Mucosa of descending colon (tissue), 3 donors: ENCODE data around the gene TMEM117. TPM values are rescaled to one million over a fixed set of nuclear protein-coding genes. Genes with fewer than 3 reads are reported as not detected.

Source experiments
- ATAC-seq: fragments of 200-7000 bp; cut with Tn5 transposase; one replicate; pipeline ENCODE4 v1.9.1; 2020; ENCODE audit warnings: mild to moderate bottlenecking, moderate library complexity
- DNase-seq, 3 donors: peaks; one replicate each; pipeline ENCODE4 v3.0.0-alpha.2; 2020
- H3K36me3 ChIP-seq: fragments of 200-600 bp; one replicate; pipeline ENCODE4 v1.8.0; 2021; ENCODE audit warnings: low read depth, mild to moderate bottlenecking
- H3K4me1 ChIP-seq: fragments of 200-600 bp; one replicate; pipeline ENCODE4 v1.8.0; 2021; ENCODE audit warnings: low read depth, mild to moderate bottlenecking
- H3K4me3 ChIP-seq: fragments of 200-600 bp; one replicate; pipeline ENCODE4 v1.8.0; 2021; ENCODE audit warnings: mild to moderate bottlenecking
- H3K9me3 ChIP-seq: fragments of 200-600 bp; one replicate; pipeline ENCODE4 v1.8.0; 2021; ENCODE audit warnings: mild to moderate bottlenecking
- CTCF ChIP-seq: fragments of 200-600 bp; IDR thresholded peaks from one replicate; pipeline ENCODE4 v1.8.0; 2022; ENCODE audit warnings: antibody characterized with exemption, mild to moderate bottlenecking
- intact Hi-C, 2 donors: fragments of 100-400 bp; cut with DNase I in 1 of 2; cut with micrococcal nuclease in 1 of 2; formaldehyde crosslinking; loops; one replicate each; pipeline versions ENCODE4 v1.11.0 to v1.11.1; 2022; cut with DNase I, micrococcal nuclease
- total RNA-seq, 3 donors: library from RNA; stranded (reverse); fragmentation: NEBNext Ultra II Directional in 2 of 3; extraction: Animal tissue kit (Norgen Biotek cat#: 25700) in 2 of 3; gene quantifications; one replicate each; pipeline versions ENCODE4 v1.2.1 to v1.2.4, GENCODE V29; 2021 to 2023
- donor health status: DM: no; HTN: no; CAD: no; lungs with moderate emphysema.
- donor health status: DM: no; HTN: no; CAD: no.
- donor health status: DM: no; HTN: yes; CAD: no.

TMEM117 gene
- total RNA-seq, 3 donors from 2014 or later: 10.1 to 15.2 (median 12.3) TPM

- ATAC-seq: no peak
- no peaks in the 10 kb centered on the region for H3K4me1 ChIP-seq
- no peak for DNase-seq
- H3K9me3 ChIP-seq: no peaks in the 10 kb centered on the region
- intact Hi-C loops: no loop called here
- TF ChIP-seq CTCF: no peak
- H3K36me3 ChIP-seq: no peaks in the 10 kb centered on the region
- H3K4me3 ChIP-seq: no peak overlapping the region
These were observed 498.5 kb downstream of the TMEM117 start for GRCh38 chr12:44334347-44334746.

GRCh38 chr12:44335030-44335429, 499.1 kb downstream of the TMEM117 start:
- Histone ChIP-seq H3K4me3 (no peak overlapping the region), H3K4me1 (no peaks in the 10 kb centered on the region), H3K36me3 (no peaks in the 10 kb centered on the region), H3K9me3 (no peaks in the 10 kb centered on the region)
- intact Hi-C loops: no loop called here
- ATAC-seq (no peak), DNase-seq (no peak)
- no peak for TF ChIP-seq CTCF

- intact Hi-C loops: no loop called here
- Histone ChIP-seq H3K4me1 (no peaks in the 10 kb centered on the region), H3K36me3 (no peaks in the 10 kb centered on the region), H3K9me3 (no peaks in the 10 kb centered on the region), H3K4me3 (no peak overlapping the region)
- no peak for DNase-seq
- TF ChIP-seq CTCF: no peak
- no peak for ATAC-seq
These were observed 500.7 kb downstream of the TMEM117 start for GRCh38 chr12:44336577-44336976.

GRCh38 chr12:44342371-44342770, 506.5 kb downstream of the TMEM117 start:
- no peaks in the 10 kb centered on the region for H3K4me1 ChIP-seq
- intact Hi-C loops: no loop called here
- H3K36me3 ChIP-seq: no peaks in the 10 kb centered on the region
- no peak for TF ChIP-seq CTCF
- H3K9me3 ChIP-seq: no peaks in the 10 kb centered on the region
- ATAC-seq (no peak), DNase-seq (no peak)
- no peak overlapping the region for H3K4me3 ChIP-seq

DNA sequence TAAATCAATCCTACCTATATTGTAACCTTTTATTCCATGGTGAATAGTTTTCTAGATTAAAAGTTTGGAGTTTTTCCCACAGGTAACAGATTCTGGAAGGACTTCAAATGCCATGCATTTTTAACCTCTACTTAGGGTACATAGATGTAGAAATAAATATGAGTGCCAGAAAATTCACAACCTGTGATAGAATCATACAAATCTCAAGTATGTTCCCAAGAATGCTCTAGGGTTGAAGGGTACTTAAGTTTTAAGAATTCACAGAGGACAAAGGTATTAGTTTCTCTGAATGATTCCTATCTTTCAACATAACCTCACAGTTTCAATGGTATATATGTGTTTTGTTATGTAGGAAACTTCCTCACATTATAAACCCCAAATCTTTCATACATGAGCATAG, 511.3 kb downstream of the TMEM117 start:
- no peaks in the 10 kb centered on the region for H3K36me3 ChIP-seq
- DNase-seq (no peak), ATAC-seq (no peak)
- intact Hi-C loops: no loop called here
- no peaks in the 10 kb centered on the region for H3K9me3 ChIP-seq
- H3K4me1 ChIP-seq: no peaks in the 10 kb centered on the region
- H3K4me3 ChIP-seq: no peak overlapping the region
- TF ChIP-seq CTCF: no peak

DNA sequence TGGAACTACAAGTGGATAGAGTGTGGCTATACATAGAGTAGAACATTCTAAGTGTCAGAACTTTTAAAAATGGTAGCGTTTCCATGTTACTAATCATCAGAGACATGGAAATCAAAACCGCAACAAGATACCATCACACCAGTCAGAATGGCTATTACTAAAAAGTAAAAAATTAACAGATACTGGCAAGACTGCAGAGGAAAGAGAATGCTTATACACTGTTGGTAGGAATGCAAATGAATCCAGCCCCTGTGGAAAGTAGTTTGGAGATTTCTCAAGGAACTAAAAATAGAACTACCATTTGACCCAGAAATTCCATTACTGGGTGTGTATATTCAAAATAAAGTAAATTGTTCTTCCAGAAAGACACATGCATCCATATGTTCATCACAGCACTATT, 521.6 kb downstream of the TMEM117 start:
- H3K4me1 ChIP-seq: no peaks in the 10 kb centered on the region
- H3K4me3 ChIP-seq: no peak overlapping the region
- no peaks in the 10 kb centered on the region for H3K9me3 ChIP-seq
- DNase-seq: no peak
- TF ChIP-seq CTCF: no peak
- ATAC-seq: no peak
- no peaks in the 10 kb centered on the region for H3K36me3 ChIP-seq
- intact Hi-C loops: no loop called here
